H1 (cell line): Measurements from ENCODE around the gene NADSYN1. TPM values are rescaled to one million over a fixed set of nuclear protein-coding genes. Genes with fewer than 3 reads are reported as not detected.

Source experiments
- CTCF ChIA-PET: fragments of 300-600 bp; sonication (Branson Sonifier 250); formaldehyde crosslinking; loops from one replicate; lab custom pipeline; 2021; ENCODE audit not compliant: partially characterized antibody; lab: Charles Lee
- POLR2A ChIA-PET: fragments of 300-600 bp; sonication (Branson Sonifier 250); formaldehyde crosslinking; loops from one replicate; lab custom pipeline; 2021; ENCODE audit warnings: inconsistent platforms; ENCODE audit not compliant: partially characterized antibody; lab: Charles Lee
- DNase-seq, 2 experiments: peaks; one replicate each; pipeline versions ENCODE4 v3.0.0 to v3.0.0-alpha.2; 2010 to 2022; ENCODE audit warnings: low spot score in 2 of 2, low read depth in 1 of 2, mixed read lengths in 1 of 2
- FAIRE-seq: peaks from 2 replicates; lab custom pipeline; 2011; peaks lifted over from hg19 to GRCh38; lab: Jason Lieb, UNC
- H2AFZ ChIP-seq: 2 replicates; pipeline ENCODE4 v1.8.1; 2012; ENCODE audit warnings: low read length, inconsistent platforms
- H2AK5ac ChIP-seq: 2 replicates; pipeline ENCODE4 v1.6.1; 2013; ENCODE audit warnings: low read depth, low read length
- H2BK120ac ChIP-seq: replicated peaks from 2 replicates; pipeline ENCODE3; 2013; ENCODE audit warnings: low read depth, low read length, inconsistent platforms
- H2BK12ac ChIP-seq: 2 replicates; pipeline ENCODE4 v1.6.1; 2013; ENCODE audit warnings: low read depth, low read length
- H2BK15ac ChIP-seq: 2 replicates; pipeline ENCODE4 v1.6.1; 2013; ENCODE audit warnings: low read length
- H2BK20ac ChIP-seq: 2 replicates; pipeline ENCODE4 v1.6.1; 2013; ENCODE audit warnings: low read length
- H2BK5ac ChIP-seq: 2 replicates; pipeline ENCODE4 v1.6.1; 2013; ENCODE audit warnings: low read depth, low read length
- H3K14ac ChIP-seq: 2 replicates; pipeline ENCODE4 v1.6.1; 2013; ENCODE audit warnings: inconsistent platforms; ENCODE audit not compliant: insufficient read length
- H3K18ac ChIP-seq: 2 replicates; pipeline ENCODE4 v1.6.1; 2013; ENCODE audit warnings: low read length; ENCODE audit errors: extremely low read depth
- H3K23ac ChIP-seq: 2 replicates; pipeline ENCODE4 v1.6.1; 2013; ENCODE audit warnings: inconsistent platforms; ENCODE audit not compliant: insufficient read length
- H3K23me2 ChIP-seq: 2 replicates; pipeline ENCODE4 v1.6.1; 2013; ENCODE audit warnings: low read depth, low read length
- H3K27ac ChIP-seq: 2 replicates; pipeline ENCODE4 v1.6.1; 2011; ENCODE audit warnings: low read depth, low read length, inconsistent platforms
- H3K27me3 ChIP-seq, 4 experiments: replicated peaks in 1 of 4; 1 replicate in 1 of 4; 2 replicates in 3 of 4; pipeline versions ENCODE4 v1.6.1 to v1.8.1; 2011 to 2013; ENCODE audit warnings: low read length in 3 of 4, mild to moderate bottlenecking in 3 of 4, inconsistent platforms in 2 of 4, mixed read lengths in 2 of 4, moderate library complexity in 1 of 4; ENCODE audit not compliant: control insufficient read depth in 3 of 4, insufficient read depth in 3 of 4; ENCODE audit errors: extremely low read depth in 1 of 4
- H3K36me3 ChIP-seq, 4 experiments: 2 replicates each; pipeline versions ENCODE4 v1.6.1 to v1.8.1; 2011 to 2013; ENCODE audit warnings: mild to moderate bottlenecking in 4 of 4, low read length in 3 of 4, moderate library complexity in 2 of 4, control low read depth in 1 of 4, inconsistent platforms in 1 of 4; ENCODE audit not compliant: insufficient read depth in 4 of 4, control insufficient read depth in 2 of 4
- H3K4ac ChIP-seq: replicated peaks from 2 replicates; pipeline ENCODE3; 2013; ENCODE audit warnings: low read length, low read depth, mixed read lengths, inconsistent platforms; ENCODE audit not compliant: insufficient read length
- H3K4me1 ChIP-seq, 4 experiments: replicated peaks in 1 of 4; 1 replicate in 1 of 4; 2 replicates in 3 of 4; pipeline versions ENCODE4 v1.6.1 to v1.8.1; 2011 to 2013; ENCODE audit warnings: low read length in 3 of 4, inconsistent platforms in 2 of 4, mixed read lengths in 1 of 4; ENCODE audit not compliant: insufficient read depth in 4 of 4, control insufficient read depth in 3 of 4
- H3K4me2 ChIP-seq, 2 experiments: 2 replicates each; pipeline versions ENCODE4 v1.6.1 to v1.8.1; 2011 to 2013; ENCODE audit warnings: low read depth in 2 of 2, low read length in 2 of 2, control low read depth in 1 of 2, inconsistent platforms in 1 of 2, mild to moderate bottlenecking in 1 of 2; ENCODE audit not compliant: insufficient read depth in 1 of 2
- H3K4me3 ChIP-seq, 4 experiments: fragments of 200-600, 300-600 bp in 1 of 4; sonication (generic), shearing (Covaris generic), sonication (Bioruptor Twin) in 1 of 4; 2 replicates each; pipeline versions ENCODE4 v1.5.1 to v1.8.1; 2011 to 2016; ENCODE audit warnings: low read length in 4 of 4, low read depth in 3 of 4, control low read depth in 2 of 4, inconsistent platforms in 2 of 4, mild to moderate bottlenecking in 2 of 4, mixed read lengths in 1 of 4, moderate library complexity in 1 of 4; ENCODE audit not compliant: insufficient read depth in 2 of 4; ENCODE audit errors: extremely low read depth in 1 of 4
- H3K56ac ChIP-seq: replicated peaks from 2 replicates; pipeline ENCODE3; 2013; ENCODE audit warnings: low read depth, mild to moderate bottlenecking, mixed read lengths, low read length, inconsistent platforms; ENCODE audit not compliant: insufficient read length
- H3K79me1 ChIP-seq: 2 replicates; pipeline ENCODE4 v1.6.1; 2013; ENCODE audit warnings: low read depth, low read length, control low read depth
- H3K79me2 ChIP-seq, 2 experiments: 2 replicates each; pipeline versions ENCODE4 v1.6.1 to v1.8.1; 2012 to 2013; ENCODE audit warnings: low read length in 2 of 2, mild to moderate bottlenecking in 2 of 2, inconsistent platforms in 1 of 2; ENCODE audit not compliant: insufficient read depth in 2 of 2, control insufficient read depth in 1 of 2
- H3K9ac ChIP-seq, 4 experiments: replicated peaks in 1 of 4; 1 replicate in 1 of 4; 2 replicates in 3 of 4; pipeline versions ENCODE4 v1.6.1 to v1.8.1; 2011 to 2013; ENCODE audit warnings: low read depth in 3 of 4, low read length in 3 of 4, control low read depth in 2 of 4, mild to moderate bottlenecking in 2 of 4, moderate library complexity in 2 of 4, inconsistent platforms in 1 of 4; ENCODE audit errors: extremely low read depth in 1 of 4
- H3K9me3 ChIP-seq, 2 experiments: 2 replicates each; pipeline versions ENCODE4 v1.6.1 to v1.8.1; 2012 to 2013; ENCODE audit warnings: mild to moderate bottlenecking in 2 of 2, moderate library complexity in 2 of 2, control low read depth in 1 of 2, inconsistent platforms in 1 of 2, low read depth in 1 of 2, low read length in 1 of 2, mixed read lengths in 1 of 2; ENCODE audit not compliant: insufficient read depth in 2 of 2
- H4K20me1 ChIP-seq, 2 experiments: replicated peaks in 1 of 2; 2 replicates each; pipeline versions ENCODE3 to v1.8.1; 2011 to 2013; ENCODE audit warnings: inconsistent platforms in 2 of 2, low read length in 2 of 2, mild to moderate bottlenecking in 1 of 2; ENCODE audit not compliant: insufficient read depth in 2 of 2, control insufficient read depth in 1 of 2
- H4K5ac ChIP-seq: 2 replicates; pipeline ENCODE4 v1.6.1; 2013; ENCODE audit warnings: low read length, low read depth, mixed read lengths, inconsistent platforms; ENCODE audit not compliant: insufficient read length
- H4K8ac ChIP-seq: 2 replicates; pipeline ENCODE4 v1.8.0; 2013; ENCODE audit warnings: mild to moderate bottlenecking, moderate library complexity, low read length, inconsistent platforms; ENCODE audit not compliant: insufficient read depth; ENCODE audit errors: extremely low read depth
- H4K91ac ChIP-seq: replicated peaks from 2 replicates; pipeline ENCODE3; 2013; ENCODE audit warnings: low read length, mixed read lengths, inconsistent platforms; ENCODE audit not compliant: insufficient read length
- CHD2 ChIP-seq: IDR thresholded peaks from 2 replicates; pipeline ENCODE4 v1.6.1; 2012; ENCODE audit warnings: low read length, improper control_type of control experiment
- JUN ChIP-seq: IDR thresholded peaks from 2 replicates; pipeline ENCODE4 v1.6.1; 2011; ENCODE audit warnings: low read depth, mild to moderate bottlenecking, improper control_type of control experiment, low read length
- NRF1 ChIP-seq: IDR thresholded peaks from 2 replicates; pipeline ENCODE4 v1.6.1; 2011; ENCODE audit warnings: mild to moderate bottlenecking, low read depth, low read length, improper control_type of control experiment
- RFX5 ChIP-seq: IDR thresholded peaks from 2 replicates; pipeline ENCODE4 v1.6.1; 2011; ENCODE audit warnings: low read depth, low read length, improper control_type of control experiment, borderline replicate concordance
- SAP30 ChIP-seq: fragments of 300-600 bp; sonication (generic); IDR thresholded peaks from 2 replicates; pipeline ENCODE4 v1.7.1; 2012; ENCODE audit warnings: low read length, moderate library complexity, mild to moderate bottlenecking, inconsistent platforms; ENCODE audit not compliant: insufficient read depth, insufficient replicate concordance
- TEAD4 ChIP-seq: IDR thresholded peaks from 2 replicates; pipeline ENCODE4 v1.6.1; 2012; ENCODE audit warnings: low read depth, low read length, inconsistent platforms, mixed read lengths
- WGBS, 2 experiments: shearing (Covaris generic) in 1 of 2; methylation state at CpG; one replicate each; pipeline versions ENCODE4 v1.1.6 to v1.1.7; 2013 to 2015; ENCODE audit warnings: low lambda C conversion rate in 2 of 2, mixed read lengths in 2 of 2, inconsistent platforms in 1 of 2, low coverage in 1 of 2, missing lambda C conversion rate in 1 of 2; ENCODE audit not compliant: insufficient replicate concordance in 2 of 2, insufficient coverage in 1 of 2, insufficient read length in 1 of 2; ENCODE audit errors: extremely low coverage in 1 of 2, missing lambda C conversion rate in 1 of 2; 5-methylcytosine and 5-hydroxymethylcytosine counted together
- polyA plus RNA-seq, 7 experiments: library from polyadenylated mRNA; depleted of rRNA in 3 of 7; stranded (reverse) in 5 of 7; unstranded in 2 of 7; fragments of >200 nt in 5 of 7; fragments of 200-250 nt in 2 of 7; gene quantifications; 1 replicate in 5 of 7; 2 replicates in 1 of 7; 4 replicates in 1 of 7; pipeline versions ENCODE4 v1.2.1 to v1.2.3, GENCODE V29; 2011 to 2013; ENCODE audit warnings: missing spikeins in 2 of 7, mixed read lengths in 2 of 7
- total RNA-seq: library from RNA; stranded (reverse); fragmentation: NEBNext Ultra II Directional; extraction: Animal tissue kit (Norgen Biotek cat#: 25700); gene quantifications from 2 replicates; pipeline ENCODE4 v1.2.1, GENCODE V29; 2021

NADSYN1 gene
- total and polyA plus RNA-seq, 2 of the 8 experiments (the other 6 are each of a cell fraction or from before 2014, with no cell fraction given) = 38.3 to 38.6 TPM

- no peak overlapping the region for H3K4me3 ChIP-seq
- H3K14ac ChIP-seq = no peak overlapping the region
- peaks cover 3% of the 10 kb centered on the region; the same call in 1 of the 2 replicates for H3K79me1 ChIP-seq
- no peak overlapping the region for H4K5ac ChIP-seq
- no peak overlapping the region for H2BK15ac ChIP-seq
- no peak overlapping the region for H2BK12ac ChIP-seq
- DNase-seq (no peak), FAIRE-seq (no peak)
- no peak overlapping the region for H3K9ac ChIP-seq
- no peak overlapping the region for H4K8ac ChIP-seq
- no peak overlapping the region for H2BK120ac ChIP-seq
- 93% methylated on average over 26 of the region's 26 CpGs; no CpG with 5 or more reads in 1 of the 2 experiments for WGBS, 2 experiments
- ChIA-PET CTCF (interaction anchor here (1.0 to 1.2 kb wide), 2 partner anchors 39 to 667 kb away, joined by 3 read pairs; no protein-coding TSS in a partner anchor), POLR2A (interaction anchor here (0.9 kb wide), 1 partner anchor 10 kb away, joined by 6 read pairs; the partner anchor contains the start of gene DHCR7)
- H2BK20ac ChIP-seq = no peak overlapping the region
- peaks cover 8 to 11% of the 10 kb centered on the region in 2 experiments for H4K20me1 ChIP-seq
- H2AK5ac ChIP-seq = no peak overlapping the region
- H3K4me2 ChIP-seq = no peak overlapping the region
- H3K23me2 ChIP-seq = peaks cover 1% of the 10 kb centered on the region; the same call in 1 of the 2 replicates
- H2BK5ac ChIP-seq = no peak overlapping the region
- no peak overlapping the region for H3K18ac ChIP-seq
- H2AFZ ChIP-seq = no peak overlapping the region
- H3K4me1 ChIP-seq = peaks cover 0 to 3% (median 1%) of the 10 kb centered on the region in 4 experiments; a peak in 2 of 7 replicates
- H3K36me3 ChIP-seq = peaks cover 4 to 24% (median 9%) of the 10 kb centered on the region in 4 experiments; a peak in 5 of 8 replicates
- H3K4ac ChIP-seq = no peak overlapping the region
- no peak overlapping the region for H3K56ac ChIP-seq
- no peaks in the 10 kb centered on the region for H3K27me3 ChIP-seq
- TF ChIP-seq NRF1 (no peak), CHD2 (no peak), SAP30 (no peak), RFX5 (no peak), JUN (no peak), TEAD4 (no peak)
- no peak overlapping the region for H3K27ac ChIP-seq
- no peaks in the 10 kb centered on the region for H3K9me3 ChIP-seq
- H4K91ac ChIP-seq = no peak overlapping the region
- H3K23ac ChIP-seq = no peak overlapping the region
- H3K79me2 ChIP-seq = peaks cover 0 to 4% of the 10 kb centered on the region in 2 experiments; a peak in 1 of 4 replicates
These were observed 5.4 kb downstream of the NADSYN1 start for GRCh38 chr11:71458146-71459070.
